22Rv1 (cell line): ENCODE data around the gene RGS11.

Source experiments
- ZFX ChIP-seq: fragments of 450-650 bp; IDR thresholded peaks from 2 replicates; pipeline ENCODE4 v1.6.1; 2017; ENCODE audit warnings: antibody characterized with exemption, borderline replicate concordance
- TF ChIP-seq, protein P1 (sequence below): fragments of 450-650 bp; IDR thresholded peaks from 2 replicates; pipeline ENCODE4 v1.5.1; 2017; ENCODE audit warnings: mild to moderate bottlenecking

- no peak for TF ChIP-seq ZFX
- TF ChIP-seq, protein P1, sequence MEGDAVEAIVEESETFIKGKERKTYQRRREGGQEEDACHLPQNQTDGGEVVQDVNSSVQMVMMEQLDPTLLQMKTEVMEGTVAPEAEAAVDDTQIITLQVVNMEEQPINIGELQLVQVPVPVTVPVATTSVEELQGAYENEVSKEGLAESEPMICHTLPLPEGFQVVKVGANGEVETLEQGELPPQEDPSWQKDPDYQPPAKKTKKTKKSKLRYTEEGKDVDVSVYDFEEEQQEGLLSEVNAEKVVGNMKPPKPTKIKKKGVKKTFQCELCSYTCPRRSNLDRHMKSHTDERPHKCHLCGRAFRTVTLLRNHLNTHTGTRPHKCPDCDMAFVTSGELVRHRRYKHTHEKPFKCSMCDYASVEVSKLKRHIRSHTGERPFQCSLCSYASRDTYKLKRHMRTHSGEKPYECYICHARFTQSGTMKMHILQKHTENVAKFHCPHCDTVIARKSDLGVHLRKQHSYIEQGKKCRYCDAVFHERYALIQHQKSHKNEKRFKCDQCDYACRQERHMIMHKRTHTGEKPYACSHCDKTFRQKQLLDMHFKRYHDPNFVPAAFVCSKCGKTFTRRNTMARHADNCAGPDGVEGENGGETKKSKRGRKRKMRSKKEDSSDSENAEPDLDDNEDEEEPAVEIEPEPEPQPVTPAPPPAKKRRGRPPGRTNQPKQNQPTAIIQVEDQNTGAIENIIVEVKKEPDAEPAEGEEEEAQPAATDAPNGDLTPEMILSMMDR = no peak
Measured at GRCh38 chr16:229731-230281, 45.9 kb downstream of the RGS11 start.
